Colonic mucosa (tissue), 4 donors: ENCODE measurements around the gene GHRL. TPM values are rescaled to one million over a fixed set of nuclear protein-coding genes. Genes with fewer than 3 reads are reported as not detected.

Experiments
- DNase-seq: peaks from one replicate; pipeline ENCODE4 v3.0.0-alpha.2; 2020
- H3K27ac ChIP-seq: fragments of 200-600 bp; one replicate; pipeline ENCODE4 v1.8.0; 2021
- H3K27me3 ChIP-seq: fragments of 200-600 bp; one replicate; pipeline ENCODE4 v1.8.0; 2021
- H3K36me3 ChIP-seq: fragments of 200-600 bp; one replicate; pipeline ENCODE4 v1.8.0; 2021
- H3K4me1 ChIP-seq: fragments of 200-600 bp; one replicate; pipeline ENCODE4 v1.8.0; 2021; ENCODE audit warnings: mild to moderate bottlenecking
- H3K4me3 ChIP-seq: fragments of 200-600 bp; one replicate; pipeline ENCODE4 v1.8.0; 2021
- H3K9ac ChIP-seq, 2 donors: one replicate each; pipeline ENCODE4 v1.7.0; 2013; ENCODE audit warnings: control low read depth in 2 of 2, low read depth in 2 of 2, low read length in 2 of 2
- H3K9me3 ChIP-seq: fragments of 200-600 bp; one replicate; pipeline ENCODE4 v1.8.0; 2021
- CTCF ChIP-seq: fragments of 200-600 bp; IDR thresholded peaks from one replicate; pipeline ENCODE4 v1.8.0; 2022; ENCODE audit warnings: antibody characterized with exemption, mild to moderate bottlenecking
- intact Hi-C: fragments of 100-400 bp; cut with DNase I; formaldehyde crosslinking; loops from one replicate; pipeline ENCODE4 v1.14.1; 2022
- total RNA-seq, 2 donors: library from RNA; stranded (reverse); fragmentation: NEBNext Ultra II Directional in 1 of 2; extraction: Animal tissue kit (Norgen Biotek cat#: 25700) in 1 of 2; gene quantifications; one replicate each; pipeline ENCODE4 v1.2.1, GENCODE V29; 2021
- donor health status: healthy.
- donor health status: DM: no; HTN: no; CAD: no.
- donor health status: DM: no; HTN: no; CAD: no.

GHRL gene
- total RNA-seq, 2 donors from 2014 or later, result 0.67 to 1.1 TPM

DNA sequence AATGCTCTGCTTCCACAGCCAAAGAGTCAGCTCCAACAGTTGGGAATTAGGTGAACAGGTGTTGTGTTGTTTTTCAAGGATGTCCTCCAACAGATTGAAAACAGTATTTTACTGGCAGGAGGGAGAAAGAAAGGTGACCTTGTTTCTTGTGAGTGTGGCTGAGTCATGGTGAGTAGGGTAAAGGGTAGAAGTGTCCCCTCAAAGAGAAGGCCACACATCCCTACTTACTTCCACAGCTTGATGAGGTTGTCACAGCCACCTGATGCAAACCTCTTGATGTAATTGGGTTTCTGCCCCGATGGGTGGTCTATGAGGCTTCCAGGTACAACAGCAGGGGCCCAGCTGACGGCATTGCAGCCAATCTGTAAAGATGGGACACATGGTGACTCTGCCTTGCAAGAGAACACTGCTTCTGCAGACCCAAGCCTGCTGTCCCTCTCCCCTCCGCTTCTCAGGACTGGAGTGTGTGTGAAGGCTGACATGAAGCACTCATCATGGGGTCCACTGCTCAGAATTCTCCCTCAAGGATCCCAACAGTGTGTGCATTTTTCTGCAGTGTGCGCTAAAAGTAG lies 12.7 kb upstream of the GHRL start:
- H3K36me3 ChIP-seq, result peaks cover 24% of the 10 kb centered on the region
- no peak overlapping the region for H3K9ac ChIP-seq
- H3K4me3 ChIP-seq, result no peak overlapping the region
- H3K27ac ChIP-seq, result no peak overlapping the region
- no peak for TF ChIP-seq CTCF
- H3K4me1 ChIP-seq, result no peaks in the 10 kb centered on the region
- intact Hi-C loops, result no loop called here
- H3K9me3 ChIP-seq, result no peaks in the 10 kb centered on the region
- H3K27me3 ChIP-seq, result no peaks in the 10 kb centered on the region
- no peak for DNase-seq

GRCh38 chr3:10304905-10305304 lies 12.2 kb upstream of the GHRL start:
- Histone ChIP-seq H3K4me1 (no peaks in the 10 kb centered on the region), H3K4me3 (no peak overlapping the region), H3K9me3 (no peaks in the 10 kb centered on the region), H3K27me3 (no peaks in the 10 kb centered on the region), H3K9ac (no peak overlapping the region), H3K36me3 (peaks cover 29% of the 10 kb centered on the region), H3K27ac (no peak overlapping the region)
- intact Hi-C loops, result no loop called here
- no peak for DNase-seq
- no peak for TF ChIP-seq CTCF

- intact Hi-C loops, result no loop called here
Measured at GRCh38 chr3:10303785-10304184, 11.0 kb upstream of the GHRL start.

DNA sequence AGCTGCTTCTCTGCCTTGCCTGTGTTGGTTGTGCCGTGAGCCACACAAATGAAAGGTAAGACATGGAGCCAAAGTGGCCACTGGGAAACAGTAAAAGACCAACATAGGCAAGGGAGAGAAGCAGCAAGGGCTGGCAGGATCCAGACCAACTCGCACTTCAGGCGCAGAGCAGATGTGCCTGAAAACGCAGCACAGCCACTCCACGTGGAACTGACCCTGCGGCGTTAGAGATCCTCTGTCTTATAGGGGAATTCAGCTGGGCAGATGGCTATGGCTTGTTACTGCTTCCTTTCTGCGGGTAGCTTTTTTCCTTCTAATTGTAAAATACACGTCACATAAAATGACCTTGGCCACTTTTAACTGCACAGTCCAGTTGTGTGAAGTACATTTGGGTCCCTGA lies 10.4 kb upstream of the GHRL start:
- Histone ChIP-seq H3K4me1 (no peaks in the 10 kb centered on the region), H3K27ac (no peak overlapping the region), H3K9me3 (no peaks in the 10 kb centered on the region), H3K9ac (no peak overlapping the region), H3K4me3 (no peak overlapping the region), H3K36me3 (peaks cover 30% of the 10 kb centered on the region), H3K27me3 (no peaks in the 10 kb centered on the region)
- TF ChIP-seq CTCF, result no peak
- intact Hi-C loops, result no loop called here
- no peak for DNase-seq

More at GRCh38 chr3:10303785-10304184, 11.0 kb upstream of the GHRL start:
- Histone ChIP-seq H3K27ac (no peak overlapping the region), H3K4me3 (no peak overlapping the region), H3K4me1 (no peaks in the 10 kb centered on the region), H3K9me3 (no peaks in the 10 kb centered on the region), H3K36me3 (peaks cover 30% of the 10 kb centered on the region), H3K9ac (no peak overlapping the region), H3K27me3 (no peaks in the 10 kb centered on the region)
- no peak for TF ChIP-seq CTCF
- no peak for DNase-seq

DNA sequence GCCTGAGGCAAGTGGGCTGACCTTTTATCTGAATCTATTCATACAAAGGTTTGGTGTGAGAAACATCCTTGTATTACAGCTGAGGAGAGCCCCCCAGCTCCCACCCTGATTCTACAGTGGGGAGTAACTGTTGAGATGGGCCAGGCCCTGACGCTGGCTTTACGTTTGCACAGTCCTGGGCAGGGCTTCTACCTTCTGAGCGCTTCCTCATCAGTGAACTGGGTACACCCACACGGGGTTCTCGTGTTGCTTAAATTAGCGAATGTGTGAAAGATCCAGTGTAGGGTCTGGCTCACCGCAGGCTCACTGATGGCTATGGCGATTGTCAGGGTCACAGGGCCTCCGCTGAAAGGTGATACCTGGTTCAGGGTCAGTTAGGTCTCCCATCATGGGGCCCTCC lies 7.3 kb upstream of the GHRL start:
- peaks cover 29% of the 10 kb centered on the region for H3K36me3 ChIP-seq
- H3K9me3 ChIP-seq, result no peaks in the 10 kb centered on the region
- intact Hi-C loops, result no loop called here

More for the DNA sequence above, 7.3 kb upstream of the GHRL start:
- no peaks in the 10 kb centered on the region for H3K27me3 ChIP-seq
- no peak for DNase-seq
- no peak overlapping the region for H3K9ac ChIP-seq
- H3K27ac ChIP-seq, result no peak overlapping the region
- no peak overlapping the region for H3K4me3 ChIP-seq
- TF ChIP-seq CTCF, result no peak
- no peaks in the 10 kb centered on the region for H3K4me1 ChIP-seq
